Upper lobe of left lung (tissue), 6 donors: ENCODE measurements around the gene MOCOS. TPM values are rescaled to one million over a fixed set of nuclear protein-coding genes. Genes with fewer than 3 reads are reported as not detected.
A peak's percentile ranks its signal among the peaks of the same experiment; 100 is the strongest.

Experiments used
- ATAC-seq, 2 donors: fragments of 200-7000 bp; cut with Tn5 transposase; one replicate each; pipeline ENCODE4 v1.9.1; 2022; ENCODE audit warnings: mild to moderate bottlenecking in 2 of 2, moderate library complexity in 2 of 2; ENCODE audit not compliant: low FRiP score in 2 of 2
- DNase-seq, 2 donors: peaks; one replicate each; pipeline ENCODE4 v3.0.0-alpha.2; 2019 to 2020
- H3K27ac ChIP-seq, 4 donors: fragments of 200-600 bp; sonication (generic); one replicate each; pipeline ENCODE4 v1.5.1; 2016 to 2019
- H3K27me3 ChIP-seq, 4 donors: fragments of 200-600 bp; sonication (generic); one replicate each; pipeline ENCODE4 v1.5.1; 2017 to 2019
- H3K36me3 ChIP-seq, 4 donors: fragments of 200-600 bp; sonication (generic); one replicate each; pipeline ENCODE4 v1.5.1; 2016 to 2019
- H3K4me1 ChIP-seq, 4 donors: fragments of 200-600 bp; sonication (generic); one replicate each; pipeline ENCODE4 v1.5.1; 2018 to 2019
- H3K4me3 ChIP-seq, 4 donors: fragments of 200-600 bp; sonication (generic); one replicate each; pipeline ENCODE4 v1.5.1; 2017 to 2019; ENCODE audit warnings: mild to moderate bottlenecking in 2 of 4, moderate library complexity in 1 of 4
- H3K9me3 ChIP-seq, 4 donors: fragments of 200-600 bp; sonication (generic); one replicate each; pipeline ENCODE4 v1.5.1; 2018 to 2019
- EP300 ChIP-seq, 4 donors: sonication (generic); formaldehyde crosslinking; IDR thresholded peaks; one replicate each; pipeline ENCODE4 v1.5.1; 2017; ENCODE audit warnings: antibody characterized with exemption in 4 of 4, control low read depth in 2 of 4
- POLR2A ChIP-seq, 4 donors: fragments of 450-650 bp; IDR thresholded peaks; one replicate each; pipeline ENCODE4 v1.5.1; 2016 to 2017; ENCODE audit warnings: antibody characterized with exemption in 4 of 4, mild to moderate bottlenecking in 2 of 4
- POLR2AphosphoS5 ChIP-seq, 2 donors: sonication (generic); formaldehyde crosslinking; IDR thresholded peaks; one replicate each; pipeline ENCODE4 v1.5.1; 2017; ENCODE audit warnings: antibody characterized with exemption in 2 of 2
- WGBS, 2 donors: methylation state at CpG; one replicate each; pipeline ENCODE4 v1.1.5; 2017 to 2018; 5-methylcytosine and 5-hydroxymethylcytosine counted together
- total RNA-seq, 6 donors: library from RNA; depleted of rRNA in 4 of 6; stranded (reverse); fragments of >200 nt in 4 of 6; gene quantifications; one replicate each; pipeline versions ENCODE4 v1.1.0 to v1.2.1, GENCODE V29; 2016 to 2021
- TF ChIP-seq, protein P1 (sequence below), 6 experiments: fragments of 450-650 bp in 4 of 6; fragments of 200-600 bp in 2 of 6; sonication (generic) in 2 of 6; IDR thresholded peaks; one replicate each; pipeline ENCODE4 v1.5.1; 2016 to 2019; ENCODE audit warnings: antibody characterized with exemption in 6 of 6
- donor health status: DM: no; HTN: no; CAD: no; lungs with moderate emphysema.
- donor health status: DM: no; HTN: yes; CAD: no; lungs with severe emphysema.

Gene MOCOS
- total RNA-seq, 6 donors from 2014 or later: 1.9 to 4.7 (median 3.8) TPM

DNA sequence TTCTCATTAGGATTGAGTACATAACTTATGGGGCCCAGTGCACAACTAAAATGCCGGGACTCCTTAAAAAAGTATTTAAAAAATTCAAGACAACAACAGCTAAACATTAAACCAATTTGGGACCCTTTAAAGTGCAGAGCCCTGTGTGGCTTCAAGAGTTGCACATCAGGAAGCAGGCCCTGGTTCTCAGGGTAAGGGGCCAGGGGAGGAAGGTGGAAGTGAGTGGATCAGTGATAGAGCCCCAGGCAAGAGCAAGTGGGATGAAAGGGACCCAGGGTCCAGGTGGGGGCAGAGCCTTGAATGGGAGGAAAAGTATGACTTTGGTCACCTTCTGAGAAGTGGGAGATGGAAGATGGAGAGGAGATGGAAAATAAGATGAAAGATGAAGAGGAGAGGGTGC, 107.9 kb downstream of the MOCOS start:
- H3K27me3 ChIP-seq: peaks cover 0 to 22% (median 8%) of the 10 kb centered on the region in 4 donors
- ATAC-seq: no peak
- WGBS, 2 donors: 82 to 95% methylated on average over 1 of the region's 1 CpG

DNA sequence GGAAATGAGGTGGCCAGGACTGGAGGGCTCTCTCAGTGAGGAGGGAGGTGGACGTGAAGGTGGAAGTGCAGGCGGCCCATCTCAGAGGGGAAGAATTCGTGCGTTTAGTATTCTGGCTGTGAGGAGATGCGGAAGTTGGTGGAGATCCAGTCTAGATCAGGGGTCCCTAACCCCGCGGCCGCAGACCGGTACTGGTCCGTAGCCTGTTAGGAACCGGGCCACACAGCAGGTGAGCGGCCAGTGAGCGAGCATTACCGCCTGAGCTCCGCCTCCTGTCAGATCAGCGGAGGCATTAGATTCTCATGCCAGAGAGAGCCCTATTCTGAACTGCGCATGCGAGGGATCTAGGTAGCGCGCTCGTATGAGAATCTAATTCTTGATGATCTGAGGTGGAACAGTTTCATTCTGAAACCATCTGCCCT, 108.6 kb downstream of the MOCOS start:
- peak overlapping the region in 2 of 4 donors; percentile 44 to 62 for H3K4me3 ChIP-seq
- WGBS, 2 donors: 37 to 54% methylated on average over 18 to 21 of the region's 21 CpGs
- no peaks in the 10 kb centered on the region for H3K36me3 ChIP-seq
- H3K27ac ChIP-seq: no peak overlapping the region
- no peaks in the 10 kb centered on the region for H3K9me3 ChIP-seq
- ATAC-seq: no peak
- DNase-seq: peak in 1 of 2 donors; percentile 34
- H3K4me1 ChIP-seq: peaks cover 15 to 27% (median 23%) of the 10 kb centered on the region in 4 donors
- H3K27me3 ChIP-seq: peaks cover 0 to 22% (median 8%) of the 10 kb centered on the region in 4 donors
- no peak for TF ChIP-seq EP300 (IDR thresholded peaks at IDR 0.05)
- no peak for TF ChIP-seq POLR2AphosphoS5 (IDR thresholded peaks at IDR 0.05)

More for the DNA sequence above, 107.9 kb downstream of the MOCOS start:
- Histone ChIP-seq H3K36me3 (no peaks in the 10 kb centered on the region), H3K27ac (no peak overlapping the region), H3K9me3 (no peaks in the 10 kb centered on the region), H3K4me3 (no peak overlapping the region), H3K4me1 (peaks cover 15 to 27% (median 23%) of the 10 kb centered on the region in 4 donors)
- TF ChIP-seq POLR2A (IDR thresholded peaks at IDR 0.05): no peak
- TF ChIP-seq EP300 (IDR thresholded peaks at IDR 0.05): no peak
- TF ChIP-seq POLR2AphosphoS5 (IDR thresholded peaks at IDR 0.05): no peak
- TF ChIP-seq, protein P1, sequence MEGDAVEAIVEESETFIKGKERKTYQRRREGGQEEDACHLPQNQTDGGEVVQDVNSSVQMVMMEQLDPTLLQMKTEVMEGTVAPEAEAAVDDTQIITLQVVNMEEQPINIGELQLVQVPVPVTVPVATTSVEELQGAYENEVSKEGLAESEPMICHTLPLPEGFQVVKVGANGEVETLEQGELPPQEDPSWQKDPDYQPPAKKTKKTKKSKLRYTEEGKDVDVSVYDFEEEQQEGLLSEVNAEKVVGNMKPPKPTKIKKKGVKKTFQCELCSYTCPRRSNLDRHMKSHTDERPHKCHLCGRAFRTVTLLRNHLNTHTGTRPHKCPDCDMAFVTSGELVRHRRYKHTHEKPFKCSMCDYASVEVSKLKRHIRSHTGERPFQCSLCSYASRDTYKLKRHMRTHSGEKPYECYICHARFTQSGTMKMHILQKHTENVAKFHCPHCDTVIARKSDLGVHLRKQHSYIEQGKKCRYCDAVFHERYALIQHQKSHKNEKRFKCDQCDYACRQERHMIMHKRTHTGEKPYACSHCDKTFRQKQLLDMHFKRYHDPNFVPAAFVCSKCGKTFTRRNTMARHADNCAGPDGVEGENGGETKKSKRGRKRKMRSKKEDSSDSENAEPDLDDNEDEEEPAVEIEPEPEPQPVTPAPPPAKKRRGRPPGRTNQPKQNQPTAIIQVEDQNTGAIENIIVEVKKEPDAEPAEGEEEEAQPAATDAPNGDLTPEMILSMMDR (IDR thresholded peaks at IDR 0.05): no peak
- no peak for DNase-seq

GRCh38 chr18:36296650-36297416, 109.5 kb downstream of the MOCOS start:
- peaks cover 15 to 27% (median 23%) of the 10 kb centered on the region in 4 donors for H3K4me1 ChIP-seq
- no peaks in the 10 kb centered on the region for H3K9me3 ChIP-seq
- H3K27ac ChIP-seq: peak overlapping the region in 1 of 4 donors; percentile 59
- H3K4me3 ChIP-seq: peak overlapping the region; percentile 15 to 62 (median 50)
- TF ChIP-seq, protein P1 (IDR thresholded peaks at IDR 0.05): no peak
- TF ChIP-seq POLR2AphosphoS5 (IDR thresholded peaks at IDR 0.05): no peak
- TF ChIP-seq EP300 (IDR thresholded peaks at IDR 0.05): no peak
- no peak for TF ChIP-seq POLR2A (IDR thresholded peaks at IDR 0.05)
- no peaks in the 10 kb centered on the region for H3K36me3 ChIP-seq
- H3K27me3 ChIP-seq: peaks cover 0 to 22% (median 8%) of the 10 kb centered on the region in 4 donors
- ATAC-seq: peak; percentile 40 to 83
- 1 to 2% methylated on average over 30 to 47 of the region's 47 CpGs for WGBS, 2 donors
- DNase-seq: peak in 1 of 2 donors; percentile 83

DNA sequence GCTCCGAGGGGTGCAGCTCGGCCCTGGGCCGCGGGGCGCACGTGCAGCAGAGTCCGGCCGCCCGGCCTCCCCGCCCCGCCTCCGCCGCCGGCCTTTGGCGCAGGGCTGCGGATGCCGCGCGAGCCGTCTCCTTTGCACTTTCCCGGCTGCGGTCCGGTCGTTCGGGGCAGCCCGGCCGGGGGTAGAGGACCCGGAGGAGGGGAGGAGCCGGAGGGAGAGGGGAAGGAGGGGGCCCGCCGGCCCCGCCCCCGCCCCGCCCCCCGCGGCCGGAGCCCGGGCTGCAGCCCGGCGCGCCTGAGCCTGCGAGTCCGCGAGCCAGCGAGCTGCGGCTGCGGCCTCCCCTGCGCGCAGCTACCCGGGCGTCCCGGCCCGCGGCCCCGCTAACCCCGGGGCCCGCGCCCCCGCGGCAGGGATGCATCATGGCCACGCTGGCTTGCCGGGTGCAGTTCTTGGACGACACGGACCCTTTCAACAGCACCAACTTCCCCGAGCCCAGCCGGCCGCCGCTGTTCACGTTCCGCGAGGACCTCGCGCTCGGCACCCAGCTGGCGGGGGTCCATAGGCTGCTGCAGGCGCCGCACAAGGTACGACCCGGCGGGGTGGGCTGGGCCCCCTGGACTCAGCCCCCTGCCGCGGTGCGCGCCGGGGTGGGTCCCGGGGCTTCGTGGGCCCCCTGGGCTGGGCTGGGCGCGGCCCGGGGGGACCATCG, 110.3 kb downstream of the MOCOS start, which contains the start of gene FHOD3:
Gene FHOD3, plus strand, starts transcription at position 297 of the 709 bp plus-strand sequence. Its CDS starts 123 bp downstream, at position 420.
- DNase-seq (peak; percentile 38 to 92), ATAC-seq (peak in 1 of 2 donors; percentile 93)
- Histone ChIP-seq H3K4me1 (peaks cover 15 to 27% (median 23%) of the 10 kb centered on the region in 4 donors), H3K27ac (peak within 1 kb of the TSS in 1 of 4 donors; percentile 59), H3K27me3 (peaks cover 0 to 22% (median 8%) of the 10 kb centered on the region in 4 donors), H3K9me3 (no peaks in the 10 kb centered on the region), H3K36me3 (no peaks in the 10 kb centered on the region), H3K4me3 (peak within 1 kb of the TSS; percentile 44 to 62 (median 52))
- TF ChIP-seq, protein P1 (IDR thresholded peaks at IDR 0.05): no peak
- TF ChIP-seq EP300 (IDR thresholded peaks at IDR 0.05) (no peak), POLR2AphosphoS5 (IDR thresholded peaks at IDR 0.05) (no peak), POLR2A (IDR thresholded peaks at IDR 0.05) (no peak)
- 7% methylated on average over 3 of the region's 91 CpGs; no CpG with 5 or more reads in 1 of the 2 donors for WGBS, 2 donors
